ENCODE data around the gene CNTNAP4.

Gene CNTNAP4

GRCh38 chr16:76490036-76490639 lies 212.9 kb downstream of the CNTNAP4 start:
- DNase-seq (ENCODE audit: low read depth in 2 of 2), result no peak

- DNase-seq (ENCODE audit: low read depth in 2 of 2), result no peak
Observed at GRCh38 chr16:76500006-76500405, 222.8 kb downstream of the CNTNAP4 start.

- DNase-seq (ENCODE audit: low read depth in 2 of 2), result no peak
Observed at GRCh38 chr16:76502063-76502462, 224.9 kb downstream of the CNTNAP4 start.

DNA sequence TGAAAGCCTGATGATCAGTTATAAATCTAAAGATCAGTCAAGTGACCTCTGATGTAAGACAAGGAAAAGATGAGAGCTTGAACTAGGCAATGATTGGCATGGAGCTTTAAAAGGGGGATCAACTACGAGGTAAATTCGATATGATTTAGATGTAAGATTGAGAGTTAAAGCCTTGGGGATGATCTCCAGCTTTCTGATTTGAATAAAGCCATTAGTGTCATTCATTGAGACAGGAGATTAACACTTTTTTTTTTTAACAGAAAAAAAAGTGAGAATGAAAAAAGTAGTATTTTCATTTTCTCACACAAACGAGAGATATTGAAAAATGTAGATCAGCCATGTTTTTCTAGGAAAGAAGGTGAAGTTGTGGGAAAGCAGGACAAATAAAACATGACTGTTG lies 225.4 kb downstream of the CNTNAP4 start:
- DNase-seq (ENCODE audit: low read depth in 2 of 2), result no peak

DNA sequence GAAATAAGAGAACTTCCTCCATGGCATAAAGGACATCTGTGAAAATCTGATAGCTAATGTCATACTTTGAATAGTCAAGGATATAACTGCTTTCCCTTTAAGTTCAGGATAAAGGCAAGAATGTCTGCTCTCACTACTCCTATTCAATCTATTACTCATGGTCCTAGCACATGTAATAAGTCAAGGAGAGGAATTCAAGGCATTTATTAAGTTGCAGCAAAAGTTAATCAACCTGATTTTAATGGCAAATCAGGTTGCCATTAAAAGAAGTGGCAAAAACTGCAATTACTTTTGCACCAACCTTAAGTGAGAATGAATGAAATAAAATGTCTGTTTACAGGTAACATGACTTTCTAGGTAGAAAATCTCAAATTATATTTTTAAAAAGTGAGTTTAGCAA lies 225.9 kb downstream of the CNTNAP4 start:
- no peak for DNase-seq (ENCODE audit: low read depth in 2 of 2)

DNA sequence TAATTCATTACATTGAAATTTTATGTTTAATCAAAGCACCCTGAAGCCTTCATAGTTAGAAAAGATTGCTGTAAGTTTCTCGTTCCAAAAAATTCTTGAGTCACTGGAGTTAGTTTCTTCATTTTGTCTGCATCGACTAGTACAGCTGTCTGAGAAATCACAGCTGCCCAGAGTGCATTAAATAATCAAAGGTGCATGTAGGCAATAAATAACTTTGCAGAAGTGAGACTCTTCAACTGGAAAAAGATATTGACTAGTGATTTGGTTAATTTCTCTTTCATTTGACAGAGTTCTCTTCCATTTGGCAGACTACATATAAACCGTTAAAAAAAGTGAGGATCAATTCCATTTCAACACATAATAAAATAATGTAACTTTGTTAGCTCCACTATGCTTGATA lies 234.0 kb downstream of the CNTNAP4 start:
- no peak for DNase-seq (ENCODE audit: low read depth in 2 of 2)

DNA sequence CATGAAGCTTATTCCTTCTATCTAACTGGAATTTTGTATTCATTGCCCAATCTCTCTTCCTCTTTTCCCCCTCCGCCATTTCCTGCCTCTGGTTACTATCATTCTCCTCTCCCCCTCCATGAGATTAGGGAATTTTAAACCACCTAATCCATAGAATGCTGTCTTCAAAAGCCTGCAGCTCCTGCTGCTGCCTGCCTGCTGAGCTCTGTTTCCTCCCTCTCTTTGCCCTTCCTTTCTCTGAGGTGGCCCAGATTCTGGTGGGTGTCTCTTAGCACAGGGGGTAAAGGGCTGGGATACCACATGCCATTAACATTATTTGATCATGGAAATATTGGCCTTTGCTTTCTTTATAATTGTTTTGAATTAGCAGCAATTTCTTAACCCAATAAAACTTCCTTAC lies 241.6 kb downstream of the CNTNAP4 start:
- no peak for DNase-seq (ENCODE audit: low read depth in 2 of 2)

GRCh38 chr16:76524356-76524755 lies 247.2 kb downstream of the CNTNAP4 start:
- DNase-seq (ENCODE audit: low read depth in 2 of 2), result no peak

DNA sequence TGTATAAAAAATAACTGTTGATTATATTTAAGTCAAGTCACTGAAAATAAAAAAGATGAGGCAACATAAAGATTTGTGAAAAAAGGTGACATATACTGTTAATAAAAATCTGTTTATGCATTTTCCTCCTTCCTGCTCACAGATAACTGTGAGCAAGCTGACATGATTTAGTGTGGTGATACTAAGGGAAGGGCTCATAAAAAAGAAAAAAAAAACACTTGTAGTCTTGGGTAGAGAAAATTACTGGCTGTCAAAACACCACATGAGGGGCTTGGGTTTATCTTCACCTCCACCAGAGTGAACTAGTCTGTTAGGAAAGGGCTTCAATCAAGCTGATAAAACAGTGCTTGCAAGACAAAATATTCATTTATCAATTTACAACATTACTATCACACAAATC lies 247.6 kb downstream of the CNTNAP4 start:
- DNase-seq (ENCODE audit: low read depth in 2 of 2), result no peak

DNA sequence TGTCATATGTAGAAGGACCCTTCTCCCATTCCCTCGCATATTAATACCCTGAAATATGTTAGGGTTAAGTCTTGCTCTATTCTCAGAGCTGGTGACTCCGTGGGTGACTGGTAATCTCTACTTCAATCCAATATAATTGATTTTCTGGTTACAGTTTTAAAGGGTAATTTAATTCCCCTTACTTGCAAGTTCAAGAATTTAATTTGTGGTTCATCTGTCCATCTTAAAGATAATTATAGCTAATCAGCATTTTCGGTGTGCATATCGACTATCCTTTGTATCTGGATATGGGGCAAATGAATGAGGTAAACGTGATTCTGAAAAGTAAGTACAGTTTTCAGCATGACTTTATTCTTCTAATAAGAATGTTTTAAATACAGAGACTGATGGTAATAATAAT lies 250.0 kb downstream of the CNTNAP4 start:
- DNase-seq (ENCODE audit: low read depth in 2 of 2), result no peak

- DNase-seq (ENCODE audit: low read depth in 2 of 2), result no peak
Observed at GRCh38 chr16:76529120-76529519, 251.9 kb downstream of the CNTNAP4 start.

DNA sequence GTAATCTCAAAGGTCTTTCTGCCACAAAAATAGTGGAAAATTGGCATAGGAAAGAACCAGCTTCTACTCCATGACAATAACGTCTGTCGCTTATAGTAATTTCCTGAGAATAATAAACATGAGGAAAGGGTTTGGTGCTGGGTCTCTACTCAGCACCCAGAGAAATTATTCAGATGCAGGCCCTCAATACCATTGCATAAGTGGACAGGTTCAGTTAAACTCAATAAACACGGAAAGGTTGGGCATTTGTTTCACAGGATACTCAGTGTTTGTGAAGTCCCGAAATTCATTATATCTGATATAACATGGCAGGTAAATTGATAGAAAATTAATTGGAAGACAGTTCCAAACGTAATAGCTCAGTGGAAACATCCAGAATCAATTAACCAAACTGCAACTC lies 254.0 kb downstream of the CNTNAP4 start:
- no peak for DNase-seq (ENCODE audit: low read depth in 2 of 2)

DNA sequence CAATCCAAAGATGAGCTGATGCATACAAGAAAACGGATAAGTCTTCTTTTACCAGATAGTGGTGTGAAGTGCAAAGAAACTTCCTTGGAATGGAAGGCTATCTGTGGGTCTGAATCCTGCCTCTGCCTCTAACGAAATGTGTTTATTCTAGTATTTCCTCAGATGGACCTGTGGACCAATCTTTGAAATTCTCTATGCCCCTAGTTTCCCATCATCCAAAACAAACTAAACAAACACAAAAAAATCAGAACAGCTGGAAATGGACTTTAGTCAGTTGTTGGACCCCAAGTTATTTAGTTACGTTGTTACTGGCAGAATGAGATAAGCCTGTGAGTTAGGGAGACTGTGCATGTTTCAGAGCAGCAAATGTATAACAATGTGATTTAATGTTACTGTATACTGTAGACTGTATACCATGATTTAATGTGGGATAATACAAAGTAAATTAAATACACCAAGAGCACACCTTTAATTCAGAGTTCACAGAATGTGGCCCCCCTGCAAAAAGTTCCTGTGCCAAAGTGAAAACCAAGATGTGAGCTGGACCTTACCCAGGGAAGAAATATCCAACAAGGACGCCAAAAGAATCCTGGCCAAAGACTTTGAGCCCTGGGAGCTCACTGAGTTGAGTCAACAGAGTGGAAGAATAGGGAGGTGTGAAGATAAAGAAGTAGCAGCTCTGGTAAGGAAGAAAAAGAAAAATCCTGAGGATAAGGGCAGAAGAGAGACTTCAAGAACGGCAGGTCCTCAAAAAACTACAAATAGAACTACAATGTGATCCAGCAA lies 255.2 kb downstream of the CNTNAP4 start:
- DNase-seq (ENCODE audit: low read depth in 2 of 2), result no peak

- no peak for DNase-seq (ENCODE audit: low read depth in 2 of 2)
Observed at GRCh38 chr16:76539609-76540008, 262.4 kb downstream of the CNTNAP4 start.

GRCh38 chr16:76541070-76541469 lies 263.9 kb downstream of the CNTNAP4 start:
- DNase-seq (ENCODE audit: low read depth in 2 of 2), result no peak

GRCh38 chr16:76565542-76565941 lies 288.3 kb downstream of the CNTNAP4 start:
- DNase-seq (ENCODE audit: low read depth in 2 of 2), result no peak

DNA sequence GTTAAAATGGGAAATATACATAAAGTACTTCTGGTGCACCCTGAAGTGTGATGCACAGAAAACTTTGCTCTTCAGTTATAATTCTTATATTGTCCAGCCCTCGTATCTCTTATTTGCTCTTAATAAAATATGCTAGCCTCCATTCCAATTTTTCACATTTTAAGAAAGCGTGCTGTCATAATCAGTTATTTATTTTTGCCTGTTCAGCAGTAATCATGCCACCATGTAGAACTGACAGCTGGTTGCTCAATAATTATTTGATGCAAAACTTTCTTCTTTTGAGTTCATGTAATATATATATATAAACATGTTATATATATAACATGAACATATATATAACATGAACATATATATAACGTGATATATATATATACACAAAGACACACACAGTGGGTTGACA lies 294.6 kb downstream of the CNTNAP4 start:
- no peak for DNase-seq (ENCODE audit: low read depth in 2 of 2)

DNA sequence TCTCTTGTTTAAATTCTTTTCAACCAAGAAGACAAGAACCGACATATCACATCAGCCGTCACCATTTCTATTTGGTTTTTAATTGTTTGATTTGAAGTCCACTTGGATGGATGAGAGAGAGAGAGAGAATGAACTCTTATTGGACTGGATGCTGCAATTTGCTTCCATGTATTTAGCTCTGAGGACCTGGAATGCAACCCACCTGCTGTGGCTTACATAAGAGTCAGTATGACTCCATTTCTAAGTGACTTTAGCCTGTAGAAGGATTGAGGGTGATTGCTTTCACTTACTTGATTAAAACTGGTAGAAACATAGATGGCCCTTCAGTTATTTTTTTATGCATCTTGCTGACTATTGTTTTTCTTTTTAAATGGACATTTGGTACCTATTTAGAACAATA lies 296.1 kb downstream of the CNTNAP4 start:
- no peak for DNase-seq (ENCODE audit: low read depth in 2 of 2)

- no peak for DNase-seq (ENCODE audit: low read depth in 2 of 2)
Observed at GRCh38 chr16:76574651-76575050, 297.4 kb downstream of the CNTNAP4 start.

- no peak for DNase-seq (ENCODE audit: low read depth in 2 of 2)
Observed at GRCh38 chr16:76576526-76576925, 299.3 kb downstream of the CNTNAP4 start.

DNA sequence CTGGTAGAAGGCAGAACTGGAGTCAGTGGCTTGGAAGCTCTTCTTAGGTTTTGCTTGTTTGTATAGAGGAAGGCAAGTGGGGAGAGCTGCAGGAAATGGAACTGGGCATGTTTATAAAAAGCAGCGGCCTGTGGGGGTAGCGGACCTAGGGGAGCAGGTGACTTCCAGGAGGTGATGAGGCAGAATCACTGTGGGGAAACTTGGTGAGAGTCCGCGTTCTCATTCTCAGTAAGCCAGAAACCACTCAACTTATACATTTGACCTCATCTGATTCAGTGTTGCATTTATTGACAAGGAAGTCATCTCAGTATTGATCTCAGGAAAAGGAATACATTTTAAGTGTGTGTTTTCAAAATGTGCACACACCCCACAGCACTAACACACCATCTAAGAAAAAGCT lies 299.8 kb downstream of the CNTNAP4 start:
- DNase-seq (ENCODE audit: low read depth in 2 of 2), result no peak

GRCh38 chr16:76579277-76579922 lies 302.2 kb downstream of the CNTNAP4 start:
- DNase-seq (ENCODE audit: low read depth in 2 of 2), result no peak

- DNase-seq (ENCODE audit: low read depth in 2 of 2), result no peak
Observed at GRCh38 chr16:76583466-76583865, 306.3 kb downstream of the CNTNAP4 start.

Measured in stimulated activated CD4-positive, alpha-beta T cell treated with anti-CD3 and anti-CD28 coated beads, Interleukin-1b, Interleukin-23, amount 100 ng/mL, for 1 hour (primary cell).